WTC11 (cell line): ENCODE data around the gene FAM8A1. TPM values are rescaled to one million over a fixed set of nuclear protein-coding genes. Genes with fewer than 3 reads are reported as not detected.

Experiments
- ATAC-seq: fragments of 200-7000 bp; cut with Tn5 transposase; 2 replicates; pipeline ENCODE4 v1.10.0; 2021; ENCODE audit warnings: mild to moderate bottlenecking, moderate library complexity
- CTCF ChIA-PET: fragments of 300-600 bp; sonication (Branson Sonifier 250); formaldehyde crosslinking; loops from one replicate; lab custom pipeline; 2021; ENCODE audit warnings: antibody characterized with exemption; lab: Charles Lee
- POLR2A ChIA-PET: fragments of 350-600 bp; sonication (Branson Sonifier 250); formaldehyde crosslinking; loops from one replicate; lab custom pipeline; 2021; ENCODE audit warnings: antibody characterized with exemption; lab: Charles Lee
- DNase-seq: peaks from one replicate; pipeline ENCODE4 v3.0.0; 2021; ENCODE audit warnings: low spot score
- H3K27ac Mint-ChIP-seq: 2 replicates; pipeline ENCODE4 v1.8.0; 2021; ENCODE audit warnings: mixed read lengths
- H3K27me3 Mint-ChIP-seq: 2 replicates; pipeline ENCODE4 v1.8.0; 2021; ENCODE audit warnings: low read depth, mild to moderate bottlenecking, moderate library complexity, mixed read lengths
- H3K36me3 Mint-ChIP-seq: 2 replicates; pipeline ENCODE4 v1.8.0; 2021; ENCODE audit warnings: mixed read lengths
- H3K4me1 Mint-ChIP-seq: 2 replicates; pipeline ENCODE4 v1.8.0; 2022; ENCODE audit warnings: mixed read lengths
- H3K4me3 Mint-ChIP-seq: 2 replicates; pipeline ENCODE4 v1.8.0; 2021; ENCODE audit warnings: mild to moderate bottlenecking, moderate library complexity, mixed read lengths
- H3K9me3 Mint-ChIP-seq: 2 replicates; pipeline ENCODE4 v1.8.0; 2021; ENCODE audit warnings: mixed read lengths
- CDX4 ChIP-seq: fragments of 250-450 bp; sonication (Bioruptor Pico); IDR thresholded peaks from 2 replicates; pipeline ENCODE4 v1.9.0; 2021; ENCODE audit warnings: moderate library complexity, mild to moderate bottlenecking, inconsistent platforms, borderline replicate concordance
- CREB1 ChIP-seq: sonication (generic); formaldehyde crosslinking; IDR thresholded peaks from 2 replicates; pipeline ENCODE4 v1.8.0; 2023; ENCODE audit warnings: mild to moderate bottlenecking, missing genetic modification reagents
- E2F1 ChIP-seq: sonication (generic); formaldehyde crosslinking; IDR thresholded peaks from 2 replicates; pipeline ENCODE4 v1.8.0; 2022; ENCODE audit warnings: mild to moderate bottlenecking, missing genetic modification reagents
- EMX1 ChIP-seq: fragments of 250-450 bp; sonication (Bioruptor Pico); IDR thresholded peaks from 2 replicates; pipeline ENCODE4 v1.8.0; 2021; ENCODE audit warnings: mild to moderate bottlenecking
- ERG ChIP-seq: fragments of 250-450 bp; sonication (Bioruptor Pico); IDR thresholded peaks from 2 replicates; pipeline ENCODE4 v1.8.0; 2021; ENCODE audit warnings: mild to moderate bottlenecking
- FOXK1 ChIP-seq: sonication (generic); formaldehyde crosslinking; IDR thresholded peaks from 2 replicates; pipeline ENCODE4 v1.8.0; 2022; ENCODE audit warnings: mild to moderate bottlenecking, moderate library complexity, missing genetic modification reagents
- FOXP1 ChIP-seq: sonication (generic); formaldehyde crosslinking; IDR thresholded peaks from 2 replicates; pipeline ENCODE4 v1.8.0; 2022; ENCODE audit warnings: missing genetic modification reagents, mild to moderate bottlenecking, moderate library complexity, borderline replicate concordance
- FOXP4 ChIP-seq: sonication (generic); formaldehyde crosslinking; IDR thresholded peaks from 2 replicates; pipeline ENCODE4 v1.8.0; 2022; ENCODE audit warnings: mild to moderate bottlenecking, missing genetic modification reagents
- GRHL2 ChIP-seq: fragments of 250-450 bp; sonication (Bioruptor Pico); IDR thresholded peaks from 2 replicates; pipeline ENCODE4 v1.8.0; 2022; ENCODE audit warnings: mild to moderate bottlenecking, moderate library complexity; ENCODE audit not compliant: insufficient replicate concordance, severe bottlenecking
- KAT7 ChIP-seq: sonication (generic); formaldehyde crosslinking; IDR thresholded peaks from 2 replicates; pipeline ENCODE4 v1.8.1; 2023; ENCODE audit warnings: missing genetic modification reagents, mild to moderate bottlenecking, borderline replicate concordance
- NR3C1 ChIP-seq: sonication (generic); formaldehyde crosslinking; conservative IDR thresholded peaks from 2 replicates; pipeline ENCODE4 v1.8.1; 2023; ENCODE audit warnings: low read depth, mild to moderate bottlenecking, missing genetic modification reagents
- PRRX2 ChIP-seq: fragments of 250-450 bp; sonication (Bioruptor Pico); IDR thresholded peaks from 2 replicates; pipeline ENCODE4 v1.8.0; 2021; ENCODE audit warnings: mild to moderate bottlenecking
- RELA ChIP-seq: sonication (generic); formaldehyde crosslinking; IDR thresholded peaks from 2 replicates; pipeline ENCODE4 v1.8.1; 2022; ENCODE audit warnings: missing genetic modification reagents, mild to moderate bottlenecking, borderline replicate concordance
- SOX15 ChIP-seq: fragments of 250-450 bp; sonication (Bioruptor Pico); IDR thresholded peaks from 2 replicates; pipeline ENCODE4 v1.9.0; 2021; ENCODE audit warnings: mild to moderate bottlenecking
- TEAD1 ChIP-seq: sonication (generic); formaldehyde crosslinking; IDR thresholded peaks from 2 replicates; pipeline ENCODE4 v1.8.0; 2022; ENCODE audit warnings: mild to moderate bottlenecking, missing genetic modification reagents
- ZNF121 ChIP-seq: sonication (generic); formaldehyde crosslinking; IDR thresholded peaks from 2 replicates; pipeline ENCODE4 v1.8.0; 2023; ENCODE audit warnings: missing genetic modification reagents
- ZNF219 ChIP-seq: sonication (generic); formaldehyde crosslinking; IDR thresholded peaks from 2 replicates; pipeline ENCODE4 v1.8.0; 2023; ENCODE audit warnings: missing genetic modification reagents, mild to moderate bottlenecking, borderline replicate concordance
- ZNF317 ChIP-seq: sonication (generic); formaldehyde crosslinking; IDR thresholded peaks from 2 replicates; pipeline ENCODE4 v1.8.1; 2023; ENCODE audit warnings: low read depth, mild to moderate bottlenecking, moderate library complexity, missing genetic modification reagents, borderline replicate concordance
- ZSCAN18 ChIP-seq: fragments of 250-450 bp; sonication (Bioruptor Pico); IDR thresholded peaks from 2 replicates; pipeline ENCODE4 v2.1.2; 2022; ENCODE audit warnings: mild to moderate bottlenecking, moderate library complexity
- total RNA-seq: library from RNA; stranded (reverse); gene quantifications from 3 replicates; pipeline ENCODE4 v1.2.3, GENCODE V29; 2021
- TF ChIP-seq, protein P1 (sequence below): sonication (generic); formaldehyde crosslinking; IDR thresholded peaks from 2 replicates; pipeline ENCODE4 v1.8.1; 2022; ENCODE audit warnings: mild to moderate bottlenecking, missing genetic modification reagents, moderate library complexity, borderline replicate concordance
- TF ChIP-seq, protein P2 (sequence below): sonication (generic); formaldehyde crosslinking; IDR thresholded peaks from 2 replicates; pipeline ENCODE4 v1.8.0; 2023; ENCODE audit warnings: missing genetic modification reagents
- TF ChIP-seq, protein P3 (sequence below): fragments of 250-450 bp; sonication (Bioruptor Pico); IDR thresholded peaks from 2 replicates; pipeline ENCODE4 v1.9.0; 2021; ENCODE audit warnings: mild to moderate bottlenecking
- TF ChIP-seq, protein P4 (sequence below): sonication (generic); formaldehyde crosslinking; IDR thresholded peaks from 2 replicates; pipeline ENCODE4 v1.8.0; 2022; ENCODE audit warnings: mild to moderate bottlenecking, missing genetic modification reagents

The FAM8A1 gene
- total RNA-seq, 1 experiment from 2014 or later = 10.3 TPM

DNA sequence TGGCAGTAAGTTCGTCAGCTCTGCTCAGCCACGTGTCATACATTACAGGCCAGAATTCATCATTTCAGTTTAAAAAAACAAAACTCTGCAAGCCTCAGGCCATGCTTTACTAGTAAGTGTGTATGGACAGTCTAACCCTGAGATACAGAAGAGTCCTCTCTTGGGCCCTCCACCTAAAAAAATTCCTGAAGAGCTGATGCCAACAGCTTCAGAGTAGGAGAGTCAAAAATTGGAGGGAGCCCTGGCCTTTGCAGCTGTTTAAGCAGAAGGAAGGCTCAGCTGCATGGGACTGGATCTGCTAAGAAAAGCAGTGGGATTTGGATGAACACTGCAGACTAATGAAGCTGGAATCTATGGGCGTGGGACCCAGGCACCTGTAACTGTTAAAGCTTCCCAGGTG is 47.2 kb upstream of the FAM8A1 start (continued):
- TF ChIP-seq ZSCAN18 (CRISPR knock-in tag) (no peak), FOXP1 (CRISPR knock-in tag) (no peak), CREB1 (CRISPR knock-in tag) (no peak), E2F1 (no peak), FOXK1 (CRISPR knock-in tag) (no peak), ZNF121 (CRISPR knock-in tag) (no peak)

DNA sequence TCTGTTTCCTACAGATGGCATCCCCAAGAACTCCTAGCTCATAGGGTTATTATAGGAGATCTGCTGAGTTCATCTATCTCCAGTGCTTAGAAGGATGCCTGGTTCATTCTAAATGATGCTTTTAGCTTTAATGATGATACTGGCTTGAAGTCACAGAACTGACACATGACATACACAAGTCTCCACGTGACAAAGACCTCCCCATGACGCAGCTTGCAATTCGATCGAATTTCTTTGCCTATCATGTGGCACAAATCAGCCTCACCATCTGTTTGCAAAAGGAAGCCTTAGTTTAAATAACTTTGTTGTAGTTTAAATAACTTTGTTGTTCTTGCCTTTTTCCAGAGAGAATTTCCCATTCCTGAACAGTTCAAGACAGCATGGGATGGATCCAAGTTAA is 44.1 kb upstream of the FAM8A1 start:
- Mint-ChIP-seq H3K27ac (no peak overlapping the region), H3K4me1 (no peaks in the 10 kb centered on the region), H3K36me3 (peaks cover 49% of the 10 kb centered on the region), H3K4me3 (no peak overlapping the region), H3K27me3 (no peaks in the 10 kb centered on the region), H3K9me3 (peaks cover 13% of the 10 kb centered on the region)
- no peak for ATAC-seq
- POLR2A ChIA-PET = interaction anchor here (0.5 kb wide), 1 partner anchor 152 kb away, joined by 8 read pairs; no protein-coding TSS in a partner anchor
- TF ChIP-seq PRRX2 (CRISPR knock-in tag) = no peak
- no peak for TF ChIP-seq CDX4
- no peak for TF ChIP-seq ZNF317 (CRISPR knock-in tag)
- TF ChIP-seq TEAD1 (CRISPR knock-in tag) = no peak
- TF ChIP-seq, protein P1, sequence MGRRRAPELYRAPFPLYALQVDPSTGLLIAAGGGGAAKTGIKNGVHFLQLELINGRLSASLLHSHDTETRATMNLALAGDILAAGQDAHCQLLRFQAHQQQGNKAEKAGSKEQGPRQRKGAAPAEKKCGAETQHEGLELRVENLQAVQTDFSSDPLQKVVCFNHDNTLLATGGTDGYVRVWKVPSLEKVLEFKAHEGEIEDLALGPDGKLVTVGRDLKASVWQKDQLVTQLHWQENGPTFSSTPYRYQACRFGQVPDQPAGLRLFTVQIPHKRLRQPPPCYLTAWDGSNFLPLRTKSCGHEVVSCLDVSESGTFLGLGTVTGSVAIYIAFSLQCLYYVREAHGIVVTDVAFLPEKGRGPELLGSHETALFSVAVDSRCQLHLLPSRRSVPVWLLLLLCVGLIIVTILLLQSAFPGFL (CRISPR knock-in tag) = no peak
- TF ChIP-seq, protein P2, sequence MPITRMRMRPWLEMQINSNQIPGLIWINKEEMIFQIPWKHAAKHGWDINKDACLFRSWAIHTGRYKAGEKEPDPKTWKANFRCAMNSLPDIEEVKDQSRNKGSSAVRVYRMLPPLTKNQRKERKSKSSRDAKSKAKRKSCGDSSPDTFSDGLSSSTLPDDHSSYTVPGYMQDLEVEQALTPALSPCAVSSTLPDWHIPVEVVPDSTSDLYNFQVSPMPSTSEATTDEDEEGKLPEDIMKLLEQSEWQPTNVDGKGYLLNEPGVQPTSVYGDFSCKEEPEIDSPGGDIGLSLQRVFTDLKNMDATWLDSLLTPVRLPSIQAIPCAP (CRISPR knock-in tag) = no peak
- CTCF ChIA-PET = no interaction called here
- DNase-seq = no peak

DNA sequence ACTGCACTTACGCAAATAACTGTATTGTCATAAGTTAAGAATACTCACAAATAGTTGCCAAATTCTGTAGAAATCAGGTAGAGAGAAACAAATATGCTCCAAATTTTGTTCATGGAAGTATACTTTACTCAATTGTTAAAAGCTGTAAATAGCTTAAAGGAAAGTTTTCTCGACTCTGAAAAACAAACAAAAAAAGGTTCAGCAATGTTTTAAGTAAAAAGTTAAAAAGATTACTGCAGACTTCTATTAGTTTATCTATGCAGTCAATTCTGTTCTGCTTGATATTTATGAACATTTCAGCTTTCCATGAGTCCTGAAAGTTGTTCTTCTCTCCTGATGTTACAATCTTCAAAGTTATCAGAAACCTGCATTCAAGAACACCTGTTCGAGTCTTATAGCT is 37.5 kb upstream of the FAM8A1 start:
- DNase-seq (no peak), ATAC-seq (no peak)
- peaks cover 62% of the 10 kb centered on the region for H3K36me3 Mint-ChIP-seq
- ChIA-PET POLR2A (no interaction called here), CTCF (no interaction called here)
- no peak overlapping the region for H3K4me3 Mint-ChIP-seq
- H3K27ac Mint-ChIP-seq = no peak overlapping the region
- H3K4me1 Mint-ChIP-seq = no peaks in the 10 kb centered on the region
- H3K27me3 Mint-ChIP-seq = no peaks in the 10 kb centered on the region
- peaks cover 58% of the 10 kb centered on the region for H3K9me3 Mint-ChIP-seq
- no peak for TF ChIP-seq ZNF317 (CRISPR knock-in tag)
- no peak for TF ChIP-seq ZNF219 (CRISPR knock-in tag)
- no peak for TF ChIP-seq FOXP4
- no peak for TF ChIP-seq GRHL2 (CRISPR knock-in tag)
- TF ChIP-seq SOX15 = no peak
- no peak for TF ChIP-seq NR3C1 (CRISPR knock-in tag)
- TF ChIP-seq EMX1 (CRISPR knock-in tag) = no peak
- TF ChIP-seq FOXK1 (CRISPR knock-in tag) = no peak
- no peak for TF ChIP-seq RELA (CRISPR knock-in tag)
- TF ChIP-seq ERG (CRISPR knock-in tag) = no peak
- TF ChIP-seq KAT7 = no peak
- TF ChIP-seq, protein P3, sequence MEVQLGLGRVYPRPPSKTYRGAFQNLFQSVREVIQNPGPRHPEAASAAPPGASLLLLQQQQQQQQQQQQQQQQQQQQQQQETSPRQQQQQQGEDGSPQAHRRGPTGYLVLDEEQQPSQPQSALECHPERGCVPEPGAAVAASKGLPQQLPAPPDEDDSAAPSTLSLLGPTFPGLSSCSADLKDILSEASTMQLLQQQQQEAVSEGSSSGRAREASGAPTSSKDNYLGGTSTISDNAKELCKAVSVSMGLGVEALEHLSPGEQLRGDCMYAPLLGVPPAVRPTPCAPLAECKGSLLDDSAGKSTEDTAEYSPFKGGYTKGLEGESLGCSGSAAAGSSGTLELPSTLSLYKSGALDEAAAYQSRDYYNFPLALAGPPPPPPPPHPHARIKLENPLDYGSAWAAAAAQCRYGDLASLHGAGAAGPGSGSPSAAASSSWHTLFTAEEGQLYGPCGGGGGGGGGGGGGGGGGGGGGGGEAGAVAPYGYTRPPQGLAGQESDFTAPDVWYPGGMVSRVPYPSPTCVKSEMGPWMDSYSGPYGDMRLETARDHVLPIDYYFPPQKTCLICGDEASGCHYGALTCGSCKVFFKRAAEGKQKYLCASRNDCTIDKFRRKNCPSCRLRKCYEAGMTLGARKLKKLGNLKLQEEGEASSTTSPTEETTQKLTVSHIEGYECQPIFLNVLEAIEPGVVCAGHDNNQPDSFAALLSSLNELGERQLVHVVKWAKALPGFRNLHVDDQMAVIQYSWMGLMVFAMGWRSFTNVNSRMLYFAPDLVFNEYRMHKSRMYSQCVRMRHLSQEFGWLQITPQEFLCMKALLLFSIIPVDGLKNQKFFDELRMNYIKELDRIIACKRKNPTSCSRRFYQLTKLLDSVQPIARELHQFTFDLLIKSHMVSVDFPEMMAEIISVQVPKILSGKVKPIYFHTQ (CRISPR knock-in tag) = no peak
- TF ChIP-seq, protein P4, sequence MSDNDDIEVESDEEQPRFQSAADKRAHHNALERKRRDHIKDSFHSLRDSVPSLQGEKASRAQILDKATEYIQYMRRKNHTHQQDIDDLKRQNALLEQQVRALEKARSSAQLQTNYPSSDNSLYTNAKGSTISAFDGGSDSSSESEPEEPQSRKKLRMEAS (CRISPR knock-in tag) = no peak
